IMR-90 (cell line): Measurements from ENCODE around the gene BRF1. TPM values are rescaled to one million over a fixed set of nuclear protein-coding genes. Genes with fewer than 3 reads are reported as not detected.

ENCODE experiments used
- ATAC-seq: fragments of 200-7000 bp; cut with Tn5 transposase; 2 replicates; pipeline ENCODE4 v1.9.1; 2020; ENCODE audit warnings: low read depth, mild to moderate bottlenecking, moderate library complexity
- BruUV-seq: library from RNA; stranded (reverse); fragments of 400-500 nt; replicated peaks from 2 replicates; lab custom pipeline; 2021; lab: Mats Ljungman, UMichigan
- CTCF ChIA-PET: fragments of 300-600 bp; formaldehyde crosslinking; extraction: SDS; loops from one replicate; lab custom pipeline; 2021; ENCODE audit warnings: antibody characterized with exemption; lab: Yijun Ruan, JAX
- POLR2A ChIA-PET: fragments of 300-600 bp; sonication (Branson Sonifier 250); formaldehyde crosslinking; loops from one replicate; lab custom pipeline; 2022; ENCODE audit warnings: antibody characterized with exemption; ENCODE audit not compliant: unreplicated experiment; lab: Charles Lee
- DNase-seq: peaks from one replicate; pipeline ENCODE4 v3.0.0; 2013
- H2AFZ ChIP-seq: replicated peaks from 2 replicates; pipeline ENCODE3; 2013; ENCODE audit warnings: low read length, mild to moderate bottlenecking; ENCODE audit not compliant: poor library complexity
- H2AK5ac ChIP-seq: 2 replicates; pipeline ENCODE4 v1.6.1; 2013; ENCODE audit warnings: low read depth, low read length, inconsistent platforms
- H2AK9ac ChIP-seq: replicated peaks from 2 replicates; pipeline ENCODE3; 2013; ENCODE audit warnings: mild to moderate bottlenecking, low read depth, low read length, moderate library complexity; ENCODE audit not compliant: poor library complexity
- H2BK120ac ChIP-seq: 2 replicates; pipeline ENCODE4 v1.6.1; 2013; ENCODE audit warnings: low read depth, low read length, inconsistent platforms
- H2BK15ac ChIP-seq: 3 replicates; pipeline ENCODE4 v1.6.1; 2013; ENCODE audit warnings: low read depth, low read length, inconsistent platforms
- H2BK20ac ChIP-seq: 2 replicates; pipeline ENCODE4 v1.6.1; 2013; ENCODE audit warnings: low read depth, mild to moderate bottlenecking, inconsistent platforms, low read length, moderate library complexity
- H2BK5ac ChIP-seq: 2 replicates; pipeline ENCODE4 v1.6.1; 2013; ENCODE audit warnings: mild to moderate bottlenecking, low read depth, low read length, inconsistent platforms; ENCODE audit not compliant: poor library complexity, severe bottlenecking
- H3K14ac ChIP-seq: replicated peaks from 2 replicates; pipeline ENCODE4 v1.6.1; 2013; ENCODE audit warnings: low read depth, low read length, inconsistent platforms
- H3K18ac ChIP-seq: 2 replicates; pipeline ENCODE4 v1.6.1; 2013; ENCODE audit warnings: low read depth, low read length, control low read depth
- H3K23ac ChIP-seq: 2 replicates; pipeline ENCODE4 v1.6.1; 2013; ENCODE audit warnings: low read depth, low read length, inconsistent platforms
- H3K27ac ChIP-seq: 2 replicates; pipeline ENCODE4 v1.5.1; 2013; ENCODE audit warnings: mild to moderate bottlenecking, control low read depth, low read length; ENCODE audit not compliant: insufficient read depth
- H3K27me3 ChIP-seq: 2 replicates; pipeline ENCODE4 v1.6.1; 2013; ENCODE audit warnings: low read length; ENCODE audit not compliant: control insufficient read depth, insufficient read depth
- H3K36me3 ChIP-seq: 2 replicates; pipeline ENCODE4 v1.6.1; 2013; ENCODE audit warnings: low read length, mixed read lengths; ENCODE audit not compliant: control insufficient read depth, insufficient read depth
- H3K4ac ChIP-seq: 2 replicates; pipeline ENCODE4 v1.6.1; 2013; ENCODE audit warnings: low read depth, low read length, inconsistent platforms
- H3K4me1 ChIP-seq: 2 replicates; pipeline ENCODE4 v1.6.1; 2013; ENCODE audit warnings: low read length, mixed read lengths; ENCODE audit not compliant: control insufficient read depth, insufficient read depth
- H3K4me2 ChIP-seq: 2 replicates; pipeline ENCODE4 v1.6.1; 2013; ENCODE audit warnings: low read depth, mild to moderate bottlenecking, control low read depth, low read length, moderate library complexity
- H3K4me3 ChIP-seq: 2 replicates; pipeline ENCODE4 v1.5.1; 2013; ENCODE audit warnings: low read depth, mild to moderate bottlenecking, control low read depth, low read length, moderate library complexity; ENCODE audit not compliant: insufficient read depth
- H3K56ac ChIP-seq: 2 replicates; pipeline ENCODE4 v1.6.1; 2013; ENCODE audit warnings: low read length, inconsistent platforms; ENCODE audit not compliant: insufficient read depth; ENCODE audit errors: extremely low read depth
- H3K79me1 ChIP-seq, 2 experiments: 2 replicates each; pipeline ENCODE4 v1.6.1; 2013; ENCODE audit warnings: low read length in 2 of 2, inconsistent platforms in 1 of 2, low read depth in 1 of 2
- H3K9ac ChIP-seq: 2 replicates; pipeline ENCODE4 v1.6.1; 2013; ENCODE audit warnings: low read depth, low read length, control low read depth
- H3K9me1 ChIP-seq: 2 replicates; pipeline ENCODE4 v1.6.1; 2013; ENCODE audit warnings: low read length, inconsistent platforms; ENCODE audit not compliant: insufficient read depth
- H3K9me3 ChIP-seq: 2 replicates; pipeline ENCODE4 v1.6.1; 2013; ENCODE audit warnings: low read length; ENCODE audit not compliant: control insufficient read depth, insufficient read depth
- H4K20me1 ChIP-seq: 2 replicates; pipeline ENCODE4 v1.6.1; 2013; ENCODE audit warnings: low read length, inconsistent platforms; ENCODE audit not compliant: insufficient read depth
- H4K5ac ChIP-seq: 2 replicates; pipeline ENCODE4 v1.6.1; 2013; ENCODE audit warnings: mild to moderate bottlenecking, low read depth, low read length, control low read depth
- H4K8ac ChIP-seq, 2 experiments: 2 replicates each; pipeline ENCODE4 v1.6.1; 2013; ENCODE audit warnings: low read depth in 2 of 2, low read length in 2 of 2, control low read depth in 1 of 2, inconsistent platforms in 1 of 2
- H4K91ac ChIP-seq: 2 replicates; pipeline ENCODE4 v1.6.1; 2013; ENCODE audit warnings: low read depth, low read length, inconsistent platforms; ENCODE audit not compliant: insufficient read depth
- BHLHE40 ChIP-seq: fragments of 150-350 bp; IDR thresholded peaks from 2 replicates; pipeline ENCODE4 v1.6.1; 2016; ENCODE audit warnings: mild to moderate bottlenecking, low read depth, low read length
- CEBPB ChIP-seq: IDR thresholded peaks from 2 replicates; pipeline ENCODE4 v1.6.1; 2012; ENCODE audit warnings: low read depth, low read length, improper control_type of control experiment
- CHD1 ChIP-seq: IDR thresholded peaks from 2 replicates; pipeline ENCODE4 v1.6.1; 2012; ENCODE audit warnings: low read depth, low read length, improper control_type of control experiment
- FOS ChIP-seq: fragments of 150-350 bp; IDR thresholded peaks from 2 replicates; pipeline ENCODE4 v1.6.1; 2016; ENCODE audit warnings: low read depth, low read length
- MAFK ChIP-seq: IDR thresholded peaks from 2 replicates; pipeline ENCODE4 v1.6.1; 2012; ENCODE audit warnings: low read depth, low read length, improper control_type of control experiment
- MAZ ChIP-seq: IDR thresholded peaks from 2 replicates; pipeline ENCODE4 v1.6.1; 2012; ENCODE audit warnings: low read depth, mild to moderate bottlenecking, low read length, improper control_type of control experiment, moderate library complexity, borderline replicate concordance
- NFE2L2 ChIP-seq: fragments of 150-350 bp; IDR thresholded peaks from 2 replicates; pipeline ENCODE4 v1.6.1; 2016; ENCODE audit warnings: low read depth, mild to moderate bottlenecking, low read length
- POLR2A ChIP-seq: IDR thresholded peaks from 2 replicates; pipeline ENCODE4 v1.6.1; 2012; ENCODE audit warnings: mild to moderate bottlenecking, low read depth, low read length
- RAD21 ChIP-seq: IDR thresholded peaks from 2 replicates; pipeline ENCODE4 v1.6.1; 2012; ENCODE audit warnings: low read length, improper control_type of control experiment
- RCOR1 ChIP-seq: IDR thresholded peaks from 2 replicates; pipeline ENCODE4 v1.6.1; 2012; ENCODE audit warnings: mild to moderate bottlenecking, low read length, improper control_type of control experiment; ENCODE audit not compliant: insufficient replicate concordance
- RFX5 ChIP-seq: IDR thresholded peaks from 2 replicates; pipeline ENCODE4 v1.8.0; 2012; ENCODE audit warnings: low read depth, mild to moderate bottlenecking, low read length, moderate library complexity
- SMC3 ChIP-seq: fragments of 150-350 bp; IDR thresholded peaks from 2 replicates; pipeline ENCODE4 v1.6.1; 2016; ENCODE audit warnings: low read depth, mild to moderate bottlenecking, antibody characterized with exemption, low read length, moderate library complexity
- WGBS, 2 experiments: methylation state at CpG; one replicate each; pipeline versions ENCODE4 v1.1.5 to v1.1.7; 2013; ENCODE audit warnings: missing lambda C conversion rate in 2 of 2; ENCODE audit not compliant: insufficient read length in 1 of 2; ENCODE audit errors: extremely low coverage in 2 of 2; 5-methylcytosine and 5-hydroxymethylcytosine counted together
- dilution Hi-C: fragments of 300-500 bp; cut with HindIII; formaldehyde crosslinking; loops from one replicate; pipeline ENCODE4 v1.14.3; 2018; ENCODE audit warnings: low sequenced_read_pairs; ENCODE audit not compliant: unreplicated experiment
- in situ Hi-C: fragments of 300-500 bp; cut with MboI; formaldehyde crosslinking; loops from 3 replicates; pipeline ENCODE4 v1.14.3; 2019; ENCODE audit warnings: low sequenced_read_pairs, inconsistent platforms, mixed read lengths
- intact Hi-C: fragments of 100-400 bp; cut with micrococcal nuclease; formaldehyde crosslinking; loops from 2 replicates; pipeline ENCODE4 v1.10.0; 2022
- polyA plus RNA-seq, 3 experiments: library from polyadenylated mRNA; depleted of rRNA; stranded (reverse); fragments of >200 nt; gene quantifications; 2 replicates each; pipeline ENCODE4 v1.2.3, GENCODE V29; 2012; ENCODE audit warnings: low replicate concordance in 1 of 3
- total RNA-seq: library from RNA; depleted of rRNA; stranded (reverse); fragments of >200 nt; gene quantifications from 2 replicates; pipeline ENCODE4 v1.2.3, GENCODE V29; 2012
- TF ChIP-seq, protein P1 (sequence below): fragments of 150-350 bp; IDR thresholded peaks from 2 replicates; pipeline ENCODE4 v1.6.1; 2017; ENCODE audit warnings: mild to moderate bottlenecking, antibody characterized with exemption, low read length, low read depth
- TF ChIP-seq, protein P2 (sequence below): conservative IDR thresholded peaks from 2 replicates; pipeline ENCODE4 v1.5.1; 2012; ENCODE audit warnings: mild to moderate bottlenecking, low read depth, low read length, improper control_type of control experiment
- TF ChIP-seq, protein P3 (sequence below): fragments of 150-350 bp; IDR thresholded peaks from 2 replicates; pipeline ENCODE4 v1.6.1; 2016; ENCODE audit warnings: low read depth, mild to moderate bottlenecking, low read length, moderate library complexity, borderline replicate concordance

BRF1 gene
- total and polyA plus RNA-seq, 2 of the 4 experiments (the other 2 are of a cell fraction) = 12.4 to 16.7 TPM

DNA sequence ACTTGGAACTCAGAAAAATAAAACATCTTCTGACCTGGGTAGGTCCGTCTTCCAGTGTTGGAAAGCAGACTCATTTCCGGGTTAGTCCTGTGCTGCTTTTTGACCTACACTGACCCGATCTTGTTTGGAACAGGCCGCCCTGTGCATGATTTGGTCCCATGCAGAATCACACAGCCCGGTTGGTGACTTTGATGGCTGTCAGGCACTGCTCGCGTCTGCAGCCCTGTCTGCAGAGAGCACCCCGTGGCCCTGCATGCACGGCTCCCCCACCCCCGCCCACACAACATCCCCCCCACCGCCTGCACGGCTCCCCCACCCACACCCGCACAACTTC lies 45.4 kb upstream of the BRF1 start:
- Histone ChIP-seq H3K4ac (no peak overlapping the region), H2BK120ac (no peak overlapping the region), H4K5ac (no peak overlapping the region), H3K14ac (no peak overlapping the region), H2AK9ac (no peak overlapping the region), H3K27me3 (no peaks in the 10 kb centered on the region), H3K23ac (no peak overlapping the region), H4K8ac (no peak overlapping the region), H3K9me3 (no peaks in the 10 kb centered on the region), H3K79me1 (peaks cover 15 to 32% of the 10 kb centered on the region in 2 experiments), H2BK15ac (no peak overlapping the region), H3K56ac (no peak overlapping the region), H3K27ac (no peak overlapping the region), H2AFZ (no peak overlapping the region), H3K18ac (no peak overlapping the region), H3K4me3 (no peak overlapping the region), H4K20me1 (peaks cover 34% of the 10 kb centered on the region), H3K4me2 (no peak overlapping the region), H2BK20ac (no peak overlapping the region), H2AK5ac (no peak overlapping the region), H2BK5ac (no peak overlapping the region), H3K9me1 (no peaks in the 10 kb centered on the region; the same call in 1 of the 2 replicates), H3K4me1 (peaks cover 6% of the 10 kb centered on the region), H4K91ac (no peak overlapping the region), H3K36me3 (no peaks in the 10 kb centered on the region; the same call in 1 of the 2 replicates), H3K9ac (no peak overlapping the region)
- WGBS, 2 experiments = 55% methylated on average over 4 of the region's 13 CpGs; no CpG with 5 or more reads in 1 of the 2 experiments
- POLR2A ChIA-PET = no interaction called here
- dilution Hi-C loops = no loop called here
- TF ChIP-seq MAZ (no peak), SMC3 (no peak), BHLHE40 (no peak), RAD21 (no peak), RCOR1 (no peak), CHD1 (no peak), MAFK (no peak), RFX5 (no peak), NFE2L2 (no peak), POLR2A (no peak), FOS (no peak), CEBPB (no peak)
- TF ChIP-seq, protein P1, sequence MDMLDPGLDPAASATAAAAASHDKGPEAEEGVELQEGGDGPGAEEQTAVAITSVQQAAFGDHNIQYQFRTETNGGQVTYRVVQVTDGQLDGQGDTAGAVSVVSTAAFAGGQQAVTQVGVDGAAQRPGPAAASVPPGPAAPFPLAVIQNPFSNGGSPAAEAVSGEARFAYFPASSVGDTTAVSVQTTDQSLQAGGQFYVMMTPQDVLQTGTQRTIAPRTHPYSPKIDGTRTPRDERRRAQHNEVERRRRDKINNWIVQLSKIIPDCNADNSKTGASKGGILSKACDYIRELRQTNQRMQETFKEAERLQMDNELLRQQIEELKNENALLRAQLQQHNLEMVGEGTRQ = no peak
- TF ChIP-seq, protein P2, sequence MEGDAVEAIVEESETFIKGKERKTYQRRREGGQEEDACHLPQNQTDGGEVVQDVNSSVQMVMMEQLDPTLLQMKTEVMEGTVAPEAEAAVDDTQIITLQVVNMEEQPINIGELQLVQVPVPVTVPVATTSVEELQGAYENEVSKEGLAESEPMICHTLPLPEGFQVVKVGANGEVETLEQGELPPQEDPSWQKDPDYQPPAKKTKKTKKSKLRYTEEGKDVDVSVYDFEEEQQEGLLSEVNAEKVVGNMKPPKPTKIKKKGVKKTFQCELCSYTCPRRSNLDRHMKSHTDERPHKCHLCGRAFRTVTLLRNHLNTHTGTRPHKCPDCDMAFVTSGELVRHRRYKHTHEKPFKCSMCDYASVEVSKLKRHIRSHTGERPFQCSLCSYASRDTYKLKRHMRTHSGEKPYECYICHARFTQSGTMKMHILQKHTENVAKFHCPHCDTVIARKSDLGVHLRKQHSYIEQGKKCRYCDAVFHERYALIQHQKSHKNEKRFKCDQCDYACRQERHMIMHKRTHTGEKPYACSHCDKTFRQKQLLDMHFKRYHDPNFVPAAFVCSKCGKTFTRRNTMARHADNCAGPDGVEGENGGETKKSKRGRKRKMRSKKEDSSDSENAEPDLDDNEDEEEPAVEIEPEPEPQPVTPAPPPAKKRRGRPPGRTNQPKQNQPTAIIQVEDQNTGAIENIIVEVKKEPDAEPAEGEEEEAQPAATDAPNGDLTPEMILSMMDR = no peak
- TF ChIP-seq, protein P3, sequence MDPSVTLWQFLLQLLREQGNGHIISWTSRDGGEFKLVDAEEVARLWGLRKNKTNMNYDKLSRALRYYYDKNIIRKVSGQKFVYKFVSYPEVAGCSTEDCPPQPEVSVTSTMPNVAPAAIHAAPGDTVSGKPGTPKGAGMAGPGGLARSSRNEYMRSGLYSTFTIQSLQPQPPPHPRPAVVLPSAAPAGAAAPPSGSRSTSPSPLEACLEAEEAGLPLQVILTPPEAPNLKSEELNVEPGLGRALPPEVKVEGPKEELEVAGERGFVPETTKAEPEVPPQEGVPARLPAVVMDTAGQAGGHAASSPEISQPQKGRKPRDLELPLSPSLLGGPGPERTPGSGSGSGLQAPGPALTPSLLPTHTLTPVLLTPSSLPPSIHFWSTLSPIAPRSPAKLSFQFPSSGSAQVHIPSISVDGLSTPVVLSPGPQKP = no peak
- BruUV-seq = no TSS peak
- CTCF ChIA-PET = no interaction called here
- in situ Hi-C loops = no loop called here
- intact Hi-C loops = no loop called here
- ATAC-seq (no peak; the same call in 1 of the 2 replicates), DNase-seq (no peak)
